DND-41 (cell line): Measurements from ENCODE around the gene ADK.
A peak's percentile ranks its signal among the peaks of the same experiment; 100 is the strongest.
"Not testable (repeated sequence)": the region's sequence is repeated elsewhere in the genome, so short reads cannot be mapped to it uniquely, and the experiment has no call there.

Experiments
- ATAC-seq: fragments of 200-7000 bp; cut with Tn5 transposase; 3 replicates; pipeline ENCODE4 v1.9.1; 2021; ENCODE audit warnings: low read depth; ENCODE audit not compliant: insufficient read depth
- DNase-seq: peaks from one replicate; pipeline ENCODE4 v3.0.0-alpha.2; 2020
- H2AFZ ChIP-seq: 2 replicates; pipeline ENCODE4 v1.6.0; 2012; ENCODE audit warnings: low read depth, low read length
- H3K27ac ChIP-seq: 2 replicates; pipeline ENCODE4 v1.5.1; 2012; ENCODE audit warnings: low read length, inconsistent platforms
- H3K27me3 ChIP-seq: fragments of 200-600 bp; sonication (generic); 2 replicates; pipeline ENCODE4 v1.6.0; 2012; ENCODE audit warnings: low read length, mild to moderate bottlenecking, inconsistent platforms; ENCODE audit not compliant: insufficient read depth, poor library complexity
- H3K36me3 ChIP-seq: 2 replicates; pipeline ENCODE4 v1.5.1; 2012; ENCODE audit warnings: low read length, inconsistent platforms; ENCODE audit not compliant: insufficient read depth
- H3K4me1 ChIP-seq: 2 replicates; pipeline ENCODE4 v1.5.1; 2012; ENCODE audit warnings: mild to moderate bottlenecking, low read length; ENCODE audit not compliant: insufficient read depth
- H3K4me2 ChIP-seq: 2 replicates; pipeline ENCODE4 v1.6.0; 2012; ENCODE audit warnings: mild to moderate bottlenecking, moderate library complexity, low read length, inconsistent platforms; ENCODE audit not compliant: insufficient read depth
- H3K4me3 ChIP-seq, 2 experiments: fragments of 200-600 bp in 1 of 2; shearing (Covaris generic) in 1 of 2; 2 replicates each; pipeline ENCODE4 v1.5.1; 2012 to 2016; ENCODE audit warnings: inconsistent platforms in 2 of 2, low read length in 2 of 2, mild to moderate bottlenecking in 2 of 2, low read depth in 1 of 2, moderate library complexity in 1 of 2
- H3K79me2 ChIP-seq: 2 replicates; pipeline ENCODE4 v1.6.0; 2012; ENCODE audit warnings: low read length, inconsistent platforms; ENCODE audit not compliant: insufficient read depth
- H3K9ac ChIP-seq: 2 replicates; pipeline ENCODE4 v1.6.0; 2012; ENCODE audit warnings: low read depth, mild to moderate bottlenecking, inconsistent platforms, low read length, moderate library complexity
- H3K9me3 ChIP-seq: 2 replicates; pipeline ENCODE4 v1.5.1; 2012; ENCODE audit warnings: low read length, moderate library complexity, mild to moderate bottlenecking, inconsistent platforms; ENCODE audit not compliant: insufficient read depth, severe bottlenecking
- H4K20me1 ChIP-seq: 2 replicates; pipeline ENCODE4 v1.6.0; 2012; ENCODE audit warnings: low read length; ENCODE audit not compliant: insufficient read depth
- CTCF ChIP-seq: IDR thresholded peaks from 2 replicates; pipeline ENCODE4 v1.5.1; 2012; ENCODE audit warnings: borderline replicate concordance, low read length, moderate library complexity, mild to moderate bottlenecking; ENCODE audit not compliant: poor library complexity, severe bottlenecking; ENCODE audit errors: extremely low read depth
- EZH2 ChIP-seq: IDR thresholded peaks from 3 replicates; pipeline ENCODE4 v1.6.1; 2012; ENCODE audit warnings: borderline replicate concordance, low read depth, mild to moderate bottlenecking, moderate library complexity, low read length, inconsistent platforms; ENCODE audit not compliant: severe bottlenecking

ADK gene

GRCh38 chr10:74213571-74214162 lies 62.6 kb downstream of the ADK start:
- H3K9me3 ChIP-seq, result peaks cover 3% of the 10 kb centered on the region
- no peak overlapping the region for H3K4me3 ChIP-seq
- no peaks in the 10 kb centered on the region; the same call in 1 of the 2 replicates for H3K36me3 ChIP-seq
- peak; percentile 46 for DNase-seq
- no peak overlapping the region for H2AFZ ChIP-seq
- no peak overlapping the region for H3K27ac ChIP-seq
- no peak overlapping the region for H3K9ac ChIP-seq
- no peak overlapping the region for H3K4me2 ChIP-seq
- H3K79me2 ChIP-seq, result peaks cover 11% of the 10 kb centered on the region; the same call in 1 of the 2 replicates
- TF ChIP-seq EZH2 (no peak), CTCF (peak; percentile 56)
- no peaks in the 10 kb centered on the region for H3K27me3 ChIP-seq
- no peaks in the 10 kb centered on the region for H4K20me1 ChIP-seq
- ATAC-seq, result peak; percentile 53; the same call in 1 of the 3 replicates
- H3K4me1 ChIP-seq, result no peaks in the 10 kb centered on the region

- H3K4me3 ChIP-seq, H3K9ac ChIP-seq, H3K9me3 ChIP-seq, ATAC-seq, H4K20me1 ChIP-seq, H3K27me3 ChIP-seq, H3K4me1 ChIP-seq, H3K4me2 ChIP-seq, H3K27ac ChIP-seq, H2AFZ ChIP-seq, DNase-seq, H3K36me3 ChIP-seq: not testable (repeated sequence)
- H3K79me2 ChIP-seq, result peaks cover 11% of the 10 kb centered on the region; the same call in 1 of the 2 replicates
Observed at GRCh38 chr10:74217110-74217509, 66.1 kb downstream of the ADK start.

- H3K9ac ChIP-seq, result not testable (repeated sequence)
Observed at GRCh38 chr10:74222467-74222866, 71.4 kb downstream of the ADK start.

GRCh38 chr10:74223755-74224529 lies 72.9 kb downstream of the ADK start:
- no peaks in the 10 kb centered on the region for H3K27me3 ChIP-seq
- no peaks in the 10 kb centered on the region for H3K79me2 ChIP-seq
- DNase-seq (no peak), ATAC-seq (no peak)
- H3K9ac ChIP-seq, result no peak overlapping the region
- TF ChIP-seq EZH2, result no peak
- no peaks in the 10 kb centered on the region for H4K20me1 ChIP-seq
- H2AFZ ChIP-seq, result no peak overlapping the region
- no peaks in the 10 kb centered on the region for H3K36me3 ChIP-seq
- no peaks in the 10 kb centered on the region for H3K9me3 ChIP-seq
- H3K4me2 ChIP-seq, result no peak overlapping the region
- H3K4me1 ChIP-seq, result peaks cover 17% of the 10 kb centered on the region
- no peak overlapping the region for H3K4me3 ChIP-seq
- H3K27ac ChIP-seq, result no peak overlapping the region

More at GRCh38 chr10:74222467-74222866, 71.4 kb downstream of the ADK start:
- H3K27me3 ChIP-seq, ATAC-seq, H3K27ac ChIP-seq, DNase-seq, H3K36me3 ChIP-seq, H2AFZ ChIP-seq, H3K9me3 ChIP-seq, H3K4me1 ChIP-seq, H4K20me1 ChIP-seq, H3K4me2 ChIP-seq, H3K4me3 ChIP-seq, H3K79me2 ChIP-seq: not testable (repeated sequence)
